Measurements from ENCODE around the gene ZNF750.
"Not testable (repeated sequence)": the region's sequence is repeated elsewhere in the genome, so short reads cannot be mapped to it uniquely, and the experiment has no call there.

ZNF750 gene

GRCh38 chr17:82790391-82790790 is 49.4 kb downstream of the ZNF750 start:
- no peak for DNase-seq

- DNase-seq: no peak
Observed at GRCh38 chr17:82789806-82790205, 50.0 kb downstream of the ZNF750 start.

GRCh38 chr17:82789051-82789592 is 50.7 kb downstream of the ZNF750 start:
- DNase-seq: no peak

- no peak for DNase-seq
Observed at GRCh38 chr17:82788206-82789001, 51.4 kb downstream of the ZNF750 start.

GRCh38 chr17:82787081-82787848 is 52.6 kb downstream of the ZNF750 start:
- no peak for DNase-seq

GRCh38 chr17:82786427-82786826 is 53.4 kb downstream of the ZNF750 start:
- no peak for DNase-seq

GRCh38 chr17:82785581-82785980 is 54.2 kb downstream of the ZNF750 start:
- DNase-seq: not testable (repeated sequence)

- no peak for DNase-seq
Observed at GRCh38 chr17:82783498-82783897, 56.3 kb downstream of the ZNF750 start.

GRCh38 chr17:82782657-82783207 is 57.1 kb downstream of the ZNF750 start:
- DNase-seq: no peak

GRCh38 chr17:82781894-82782274 is 57.9 kb downstream of the ZNF750 start:
- peak; percentile 87 to 93 (median 92) for DNase-seq

GRCh38 chr17:82780971-82781893 is 58.6 kb downstream of the ZNF750 start:
- no peak for DNase-seq

- DNase-seq: no peak
Observed at GRCh38 chr17:82780195-82780594, 59.6 kb downstream of the ZNF750 start.

GRCh38 chr17:82779541-82779940 is 60.3 kb downstream of the ZNF750 start:
- DNase-seq: no peak

All from suppressor macrophage (primary cell).